ENCODE results near the gene TEX22. TPM values are rescaled to one million over a fixed set of nuclear protein-coding genes. Genes with fewer than 3 reads are reported as not detected.
"Not testable (repeated sequence)": the region's sequence is repeated elsewhere in the genome, so short reads cannot be mapped to it uniquely, and the experiment has no call there.

The TEX22 gene
- polyA plus RNA-seq, 1 experiment: 0.17 TPM

- TF ChIP-seq CTCF (IDR thresholded peaks at IDR 0.05; ENCODE audit: insufficient read depth, low read depth, low read length): no peak
- CTCF ChIA-PET: interaction anchor here (0.8 kb wide), 1 partner anchor 25 kb away, joined by 4 read pairs; no protein-coding TSS in a partner anchor
Observed at GRCh38 chr14:105355850-105356604, 42.3 kb upstream of the TEX22 start.

GRCh38 chr14:105356927-105357326, 41.4 kb upstream of the TEX22 start:
- H3K27me3 ChIP-seq (ENCODE audit: control insufficient read depth, insufficient read depth, low read length): no peaks in the 10 kb centered on the region
- no peak overlapping the region for H3K4me3 ChIP-seq (ENCODE audit: low read depth, low read length)
- TF ChIP-seq CTCF (IDR thresholded peaks at IDR 0.05; ENCODE audit: insufficient read depth, low read depth, low read length): no peak
- ChIA-PET CTCF (interaction anchor here (0.8 kb wide), 1 partner anchor 26 kb away, joined by 4 read pairs; no protein-coding TSS in a partner anchor), POLR2A (no interaction called here)
- DNase-seq (ENCODE audit: low read depth): no peak
- peaks cover 12% of the 10 kb centered on the region for H3K36me3 ChIP-seq (ENCODE audit: control insufficient read depth, insufficient read depth, low read length)

More at GRCh38 chr14:105355850-105356604, 42.3 kb upstream of the TEX22 start:
- H3K27me3 ChIP-seq (ENCODE audit: control insufficient read depth, insufficient read depth, low read length): no peaks in the 10 kb centered on the region
- POLR2A ChIA-PET: no interaction called here
- no peak overlapping the region for H3K4me3 ChIP-seq (ENCODE audit: low read depth, low read length)
- peaks cover 12% of the 10 kb centered on the region for H3K36me3 ChIP-seq (ENCODE audit: control insufficient read depth, insufficient read depth, low read length)
- no peak for DNase-seq (ENCODE audit: low read depth)

- ChIA-PET POLR2A (no interaction called here), CTCF (interaction anchor here (1.1 kb wide), 1 partner anchor 133 kb away, joined by 5 read pairs; no protein-coding TSS in a partner anchor)
- Histone ChIP-seq H3K4me3 (ENCODE audit: low read depth, low read length) (no peak overlapping the region), H3K27me3 (ENCODE audit: control insufficient read depth, insufficient read depth, low read length) (no peaks in the 10 kb centered on the region), H3K36me3 (ENCODE audit: control insufficient read depth, insufficient read depth, low read length) (peaks cover 12% of the 10 kb centered on the region)
- TF ChIP-seq CTCF (IDR thresholded peaks at IDR 0.05; ENCODE audit: insufficient read depth, low read depth, low read length): no peak
- DNase-seq (ENCODE audit: low read depth): no peak
Observed at GRCh38 chr14:105357626-105358025, 40.7 kb upstream of the TEX22 start.

- Histone ChIP-seq H3K4me3 (ENCODE audit: low read depth, low read length) (no peak overlapping the region), H3K27me3 (ENCODE audit: control insufficient read depth, insufficient read depth, low read length) (no peaks in the 10 kb centered on the region), H3K36me3 (ENCODE audit: control insufficient read depth, insufficient read depth, low read length) (peaks cover 12% of the 10 kb centered on the region)
- ChIA-PET POLR2A (no interaction called here), CTCF (interaction anchor here (1.1 kb wide), 1 partner anchor 132 kb away, joined by 5 read pairs; no protein-coding TSS in a partner anchor)
- no peak for TF ChIP-seq CTCF (IDR thresholded peaks at IDR 0.05; ENCODE audit: insufficient read depth, low read depth, low read length)
- DNase-seq (ENCODE audit: low read depth): no peak
Observed at GRCh38 chr14:105358140-105358846, 40.0 kb upstream of the TEX22 start.

- TF ChIP-seq CTCF (IDR thresholded peaks at IDR 0.05; ENCODE audit: insufficient read depth, low read depth, low read length): no peak
- POLR2A ChIA-PET: no interaction called here
- CTCF ChIA-PET: no interaction called here
Observed at GRCh38 chr14:105358943-105359342, 39.4 kb upstream of the TEX22 start.

GRCh38 chr14:105361412-105361811, 36.9 kb upstream of the TEX22 start:
- DNase-seq (ENCODE audit: low read depth); H3K4me3 ChIP-seq (ENCODE audit: low read depth, low read length); H3K36me3 ChIP-seq (ENCODE audit: control insufficient read depth, insufficient read depth, low read length); H3K27me3 ChIP-seq (ENCODE audit: control insufficient read depth, insufficient read depth, low read length); POLR2A ChIA-PET: not testable (repeated sequence)
- CTCF ChIA-PET: interaction anchor here (1.0 to 1.5 kb wide), 2 partner anchors 9 to 79 kb away, joined by 3 to 4 read pairs; no protein-coding TSS in a partner anchor

More at GRCh38 chr14:105358943-105359342, 39.4 kb upstream of the TEX22 start:
- H3K36me3 ChIP-seq (ENCODE audit: control insufficient read depth, insufficient read depth, low read length): peaks cover 12% of the 10 kb centered on the region
- DNase-seq (ENCODE audit: low read depth): no peak
- no peaks in the 10 kb centered on the region for H3K27me3 ChIP-seq (ENCODE audit: control insufficient read depth, insufficient read depth, low read length)
- no peak overlapping the region for H3K4me3 ChIP-seq (ENCODE audit: low read depth, low read length)
